Kasumi-1 (cell line): ENCODE measurements around the gene KSR2.
"Not testable (repeated sequence)": the region's sequence is repeated elsewhere in the genome, so short reads cannot be mapped to it uniquely, and the experiment has no call there.

ENCODE experiments used
- DNase-seq, 2 experiments: peaks; one replicate each; lab custom pipeline; 2025; lab: John Stamatoyannopoulos, UW

The KSR2 gene

DNA sequence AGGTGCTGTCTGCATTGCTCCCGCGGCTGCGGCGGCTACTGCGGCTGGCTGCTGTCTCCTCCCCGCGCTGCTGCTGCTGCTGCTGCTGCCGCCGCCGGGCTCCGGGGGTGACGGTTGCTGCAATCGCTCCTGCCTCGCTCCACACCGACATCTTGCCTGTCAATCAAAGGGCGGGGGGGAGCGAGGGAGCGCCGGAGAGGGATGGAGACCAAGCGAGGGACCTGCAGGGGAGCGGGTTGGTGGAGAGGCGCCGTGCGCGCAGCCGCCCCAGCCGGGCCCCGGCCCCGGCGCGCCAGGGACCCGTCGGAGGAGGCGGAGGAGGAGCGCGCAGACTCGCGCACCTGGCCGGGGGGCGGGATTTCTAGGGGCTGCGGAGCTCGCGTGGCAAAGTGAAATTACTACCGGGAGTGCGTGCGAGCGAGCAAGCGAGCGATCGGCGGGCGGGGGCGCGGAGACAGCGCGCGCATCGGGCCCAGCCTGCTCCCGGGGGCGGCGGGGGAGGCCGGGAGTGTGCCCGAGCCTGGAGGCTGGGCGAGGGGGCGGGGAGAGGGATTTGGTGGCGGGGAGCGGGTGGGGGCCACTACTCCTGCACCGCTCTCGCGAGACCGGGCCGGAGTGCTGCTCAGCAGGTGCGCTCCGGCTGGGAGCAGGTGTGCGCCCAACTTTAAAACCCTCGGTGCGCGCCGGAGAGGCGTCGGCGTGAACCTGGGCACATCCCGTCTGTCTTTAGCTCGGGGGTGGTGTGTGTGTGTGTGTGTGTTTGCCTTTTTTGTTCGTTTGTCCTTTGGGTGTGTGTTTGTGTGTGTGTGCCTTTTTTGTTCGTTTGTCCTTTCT is at the start of gene KSR2:
KSR2 (minus strand) TSS at position 165 of the 834 bp plus-strand sequence. CDS start 735 bp downstream, outside the sequence.
- no peak for DNase-seq

DNA sequence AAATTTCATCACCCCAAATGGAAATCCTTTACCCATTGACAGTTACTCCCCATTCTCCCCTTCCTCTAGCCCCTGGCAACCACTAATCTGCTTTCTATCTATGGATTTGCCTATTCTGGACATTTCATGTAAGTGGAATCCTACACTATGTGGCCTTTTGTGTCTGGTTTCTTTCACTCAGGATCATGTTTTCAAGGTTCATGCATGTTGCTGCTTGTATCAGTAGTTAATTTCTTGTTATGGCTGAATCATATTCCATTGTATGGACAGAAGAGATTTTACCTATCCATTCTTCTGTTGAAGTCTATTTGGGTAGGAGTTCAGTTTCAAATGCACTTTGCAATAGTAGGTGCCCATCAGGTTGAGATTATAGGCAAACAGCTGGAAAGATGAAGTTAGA is 49.1 kb upstream of the KSR2 start:
- no peak for DNase-seq

DNA sequence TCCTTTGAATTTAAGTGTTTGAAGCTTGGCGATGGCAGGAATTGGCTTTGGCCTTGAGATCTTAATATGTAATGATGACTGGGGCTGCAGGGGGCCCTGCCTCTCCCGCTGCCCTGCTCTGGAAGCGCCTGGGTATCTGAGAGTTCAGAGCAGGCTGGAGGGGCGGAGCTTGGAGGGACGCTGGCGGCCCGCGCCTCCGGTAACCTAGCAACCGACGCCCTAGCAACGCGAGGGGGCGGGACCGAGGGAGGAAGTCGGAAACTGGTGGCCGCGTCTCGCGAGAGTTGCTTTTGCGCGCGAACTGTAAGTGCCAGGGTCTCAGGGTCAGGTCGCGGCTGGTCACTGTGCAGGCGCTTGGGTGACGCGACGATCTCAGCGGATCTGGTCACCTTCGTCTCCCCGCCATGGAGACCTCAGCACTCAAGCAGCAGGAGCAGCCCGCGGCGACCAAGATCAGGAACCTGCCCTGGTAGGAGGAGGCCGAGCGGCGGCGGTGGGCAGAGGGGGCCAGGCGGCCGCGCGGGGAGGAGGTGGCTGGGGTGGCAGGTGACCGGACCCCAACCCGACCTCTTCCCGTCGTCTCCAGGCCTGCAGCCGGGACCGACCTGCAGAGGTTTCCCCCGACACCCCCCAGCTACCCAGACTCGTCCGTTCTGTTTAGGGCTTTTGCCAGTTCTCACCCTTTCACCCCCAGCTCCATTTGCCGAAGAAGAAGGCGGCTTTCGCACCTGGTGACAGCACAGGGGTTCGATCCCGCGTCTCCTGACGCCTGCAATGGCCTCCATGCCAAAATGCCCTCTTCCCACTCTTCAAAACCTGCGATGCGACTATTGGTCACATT is 47.9 kb upstream of the KSR2 start, which contains the start of gene RFC5:
RFC5 (plus strand) TSS at position 280 of the 841 bp plus-strand sequence; CDS start at position 405, 125 bp downstream.
- peak; percentile 95 to 96 for DNase-seq

DNA sequence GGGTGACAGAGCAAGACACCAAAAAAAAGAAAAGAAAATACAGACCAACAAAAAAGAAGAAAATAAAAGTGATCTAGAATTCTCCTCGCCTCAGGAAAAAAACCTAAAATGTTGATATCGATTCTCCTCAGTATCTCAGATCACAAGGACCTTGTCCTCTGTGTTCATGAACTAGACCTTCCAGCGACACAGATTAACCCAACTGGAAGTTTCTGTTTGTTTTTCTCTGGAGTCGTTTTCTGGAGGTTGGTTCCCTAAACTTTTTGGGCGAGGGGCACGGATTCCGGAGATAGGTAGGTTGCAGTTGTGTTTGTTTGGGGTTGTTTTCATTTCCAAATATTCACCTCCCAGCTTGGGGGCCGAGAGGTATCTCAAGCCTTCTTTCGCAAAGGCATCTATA is 47.2 kb upstream of the KSR2 start:
- DNase-seq = no peak

DNA sequence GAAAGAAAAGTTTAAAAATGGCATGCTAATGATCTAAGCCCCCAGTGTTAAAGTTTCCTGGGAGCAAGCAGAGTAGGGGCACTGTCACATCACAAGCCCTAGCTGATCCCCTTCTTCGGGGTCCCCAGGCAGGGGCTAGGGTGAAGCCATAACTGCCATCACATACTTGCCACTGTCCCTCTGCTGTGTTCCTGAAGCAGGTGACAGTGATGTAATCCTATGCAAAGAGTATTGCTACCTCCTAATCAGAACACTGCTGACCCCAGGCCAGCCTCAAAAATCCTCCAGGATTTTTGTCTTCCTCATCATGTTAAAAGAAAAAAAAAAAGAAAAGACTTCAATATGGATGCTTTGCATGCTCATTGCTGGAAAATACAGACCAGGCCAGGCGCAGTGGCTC is 46.5 kb upstream of the KSR2 start:
- no peak for DNase-seq

DNA sequence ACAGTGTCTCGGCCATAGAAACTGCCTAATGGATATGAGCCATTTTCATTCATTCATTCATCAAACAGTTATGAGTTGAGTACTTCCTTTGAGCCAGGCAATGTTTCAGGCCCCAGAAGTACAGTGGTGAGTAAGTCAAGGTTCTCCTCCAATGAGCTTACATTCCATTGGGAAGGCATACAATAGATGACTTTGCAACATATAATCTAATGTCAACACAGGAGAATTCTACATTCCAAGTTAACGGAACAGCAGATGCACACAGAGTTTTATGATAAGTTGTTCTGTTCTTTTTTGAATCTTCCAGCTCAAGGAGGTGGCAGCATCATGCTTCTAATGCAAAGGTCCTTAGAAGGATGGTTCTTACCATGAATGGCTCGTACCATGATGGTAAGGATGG is 44.5 kb upstream of the KSR2 start:
- DNase-seq = no peak

DNA sequence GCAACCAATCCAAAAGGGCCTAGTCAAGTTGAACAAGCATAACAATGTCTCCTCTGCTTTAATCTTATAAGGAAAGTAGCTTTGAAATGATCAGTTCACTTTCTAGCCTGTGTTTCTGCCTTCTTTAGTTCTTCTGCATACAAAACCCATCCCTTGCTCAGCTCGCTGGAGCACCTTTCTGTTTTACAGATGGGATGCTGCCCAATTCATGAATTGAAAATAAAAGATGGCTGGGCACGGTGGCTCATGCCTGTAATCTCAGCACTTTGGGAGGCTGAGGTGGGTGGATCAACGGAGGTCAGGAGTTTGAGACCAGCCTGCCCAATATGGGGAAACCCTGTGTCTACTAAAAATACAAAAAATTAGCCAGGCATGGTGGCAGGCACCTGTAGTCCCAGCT is 43.2 kb upstream of the KSR2 start:
- DNase-seq = no peak

DNA sequence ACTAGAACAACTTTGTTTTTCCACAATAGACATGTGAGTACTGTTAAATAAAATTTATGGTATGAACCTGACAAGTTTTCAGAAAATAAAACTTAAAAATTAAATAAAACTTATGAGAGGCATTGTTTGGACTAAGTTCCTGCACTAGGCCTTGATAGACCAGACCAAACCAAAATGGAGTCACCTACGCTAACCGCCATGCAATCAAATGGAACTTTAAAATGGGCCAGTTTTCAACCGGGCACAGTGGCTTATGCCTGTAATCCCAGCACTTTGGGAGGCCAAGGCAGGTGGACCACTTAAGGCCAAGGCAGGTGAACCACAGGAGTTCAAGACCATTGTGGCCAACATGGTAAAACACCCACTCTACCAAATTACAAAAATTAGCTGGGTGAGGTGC is 42.6 kb upstream of the KSR2 start:
- no peak for DNase-seq

DNA sequence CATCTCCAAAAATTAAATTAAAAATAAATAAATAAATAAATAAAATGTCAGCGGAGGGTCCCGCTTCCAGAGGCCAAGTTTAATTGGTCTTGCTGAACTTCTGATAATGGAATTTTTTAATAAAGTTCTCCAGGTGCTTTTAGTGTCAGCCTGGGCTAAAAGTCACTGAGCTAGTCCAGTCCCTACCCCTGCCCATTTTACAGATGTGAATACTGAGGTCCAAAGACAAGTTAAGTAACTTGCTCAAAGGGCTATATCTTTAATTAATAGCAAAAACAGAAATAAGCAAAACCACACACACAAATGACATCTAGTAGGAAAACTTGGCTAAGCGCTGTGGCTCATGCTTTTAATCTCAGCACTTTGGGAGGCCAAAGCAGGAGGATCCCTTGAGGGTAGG is 42.1 kb upstream of the KSR2 start:
- DNase-seq = no peak

DNA sequence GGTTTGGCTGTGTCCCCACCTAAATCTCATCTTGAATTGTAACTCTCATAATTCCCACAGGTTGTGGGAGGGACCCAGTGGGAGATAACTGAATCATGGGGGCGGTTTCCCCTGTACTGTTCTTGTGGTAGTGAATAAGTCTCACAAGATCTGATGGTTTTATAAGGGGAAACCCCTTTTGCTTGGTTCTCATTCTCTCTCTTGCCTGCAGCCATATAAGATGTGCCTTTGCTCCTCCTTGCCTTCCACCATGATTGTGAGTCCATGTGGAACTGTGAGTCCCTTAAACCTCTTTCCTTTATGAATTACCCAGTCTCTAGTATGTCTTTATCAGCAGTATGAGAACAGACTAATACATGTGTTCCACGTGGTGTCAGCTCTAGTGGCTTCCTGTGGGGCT is 31.0 kb upstream of the KSR2 start:
- DNase-seq = not testable (repeated sequence)

DNA sequence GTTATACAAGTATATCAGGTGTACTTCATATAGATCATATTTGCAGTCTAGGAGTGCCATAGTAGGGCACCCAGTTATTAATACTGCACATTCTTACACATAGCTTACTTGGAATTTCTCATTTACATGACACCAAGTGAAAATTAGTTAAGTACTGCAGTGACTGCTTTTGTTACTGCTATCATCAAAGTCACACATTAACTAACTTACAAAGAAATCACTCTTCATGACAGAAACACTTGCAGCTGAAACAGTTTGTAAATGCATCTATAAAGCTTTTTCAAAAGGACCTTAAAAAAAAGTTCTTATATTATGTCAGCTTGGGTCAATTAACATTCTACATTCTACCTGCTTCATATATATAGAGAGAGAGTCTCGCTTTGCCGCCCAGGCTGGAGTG is 29.9 kb upstream of the KSR2 start:
- no peak for DNase-seq

DNA sequence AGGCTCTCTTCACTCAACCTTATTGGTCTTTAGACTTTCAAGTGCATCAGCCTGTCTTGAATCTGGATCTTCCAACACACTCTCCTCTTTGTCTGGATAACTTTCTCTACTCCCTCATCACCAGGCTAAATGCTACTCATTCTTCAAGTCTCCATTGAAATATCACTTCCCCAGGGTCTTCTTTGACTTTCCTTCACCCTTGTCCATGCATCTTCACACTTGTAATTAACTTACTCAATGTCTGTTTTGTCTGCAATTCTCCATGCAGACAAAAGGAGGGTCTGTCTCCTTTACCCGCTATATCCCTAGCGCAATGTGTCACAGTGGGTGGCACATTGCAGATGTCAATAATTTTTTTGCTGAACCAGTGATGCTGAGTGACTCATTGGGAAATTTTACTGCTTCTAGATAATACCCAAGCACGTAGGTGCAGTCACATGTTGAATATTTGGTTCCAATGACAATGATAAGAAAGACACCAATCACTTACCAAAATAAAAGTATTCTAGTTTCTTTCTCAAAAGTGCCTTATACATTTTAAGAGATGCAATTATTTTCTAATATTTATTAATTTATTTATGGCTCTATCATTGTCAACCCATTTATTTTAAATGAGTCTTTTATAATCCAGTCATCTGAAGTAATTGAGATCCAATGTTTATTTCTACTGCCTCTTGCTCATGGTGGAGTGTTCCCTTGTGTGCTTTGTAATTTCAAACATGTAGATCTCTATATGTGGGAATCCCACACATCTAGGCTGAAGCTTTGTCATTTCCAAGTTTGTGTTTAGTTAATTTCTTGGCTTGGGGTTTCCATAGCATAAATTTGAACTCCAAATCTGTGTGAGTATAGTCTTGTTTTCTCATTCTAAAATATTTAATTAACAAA is 26.0 kb upstream of the KSR2 start:
- DNase-seq = no peak

DNA sequence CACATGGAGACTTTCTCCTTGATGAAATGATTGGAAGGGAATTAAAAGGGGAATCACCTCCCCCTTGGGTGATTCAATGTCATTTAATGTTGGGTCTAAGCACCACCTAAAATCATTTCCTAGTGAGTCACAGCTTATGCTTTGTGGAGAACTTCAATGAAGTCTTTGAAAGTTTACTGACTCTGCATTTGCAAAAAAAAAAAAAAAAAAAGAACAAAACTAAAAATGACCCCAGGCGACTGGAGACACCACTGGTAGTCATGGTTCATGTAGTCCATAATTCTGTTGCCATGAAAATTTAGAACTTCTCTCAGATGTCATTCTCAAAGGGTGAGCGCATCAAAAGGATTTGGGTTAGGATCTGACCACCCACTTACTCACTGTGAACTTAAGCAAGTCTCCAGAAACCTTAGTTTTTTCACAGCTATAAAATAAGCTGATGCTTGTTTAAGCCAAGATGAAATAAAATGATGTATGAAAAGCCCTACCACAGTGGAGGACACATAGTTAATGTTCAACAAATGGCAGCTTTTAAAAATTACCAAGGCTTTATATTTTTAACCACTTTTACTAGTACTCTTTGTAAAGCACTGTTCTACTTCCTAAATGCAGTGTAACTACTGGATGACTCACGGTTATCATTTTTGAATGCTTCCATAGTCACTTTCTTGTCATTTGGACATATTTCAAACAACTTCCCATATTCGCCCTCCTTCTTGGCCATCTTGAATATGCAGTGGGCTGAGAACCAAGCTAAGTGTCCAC is 18.1 kb upstream of the KSR2 start:
- DNase-seq = no peak

DNA sequence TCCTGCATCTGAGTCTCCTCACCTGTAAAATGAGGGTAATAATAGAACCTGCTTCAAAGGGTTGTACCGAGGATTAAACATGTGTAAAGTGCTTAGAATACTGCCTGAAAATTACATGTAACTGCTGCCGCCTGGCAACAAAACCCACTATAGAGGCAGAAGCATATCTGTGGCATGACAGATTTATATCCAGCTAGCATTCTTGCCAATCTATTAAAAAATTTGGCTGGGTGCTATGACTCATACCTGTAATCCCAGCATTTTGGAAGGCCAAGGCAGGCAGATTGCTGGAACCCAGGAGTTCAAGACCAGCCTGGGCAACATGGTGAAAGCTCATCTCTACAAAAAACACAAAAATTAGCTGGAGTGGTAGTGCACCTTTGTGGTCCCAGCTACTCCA is 16.4 kb upstream of the KSR2 start:
- DNase-seq = no peak

DNA sequence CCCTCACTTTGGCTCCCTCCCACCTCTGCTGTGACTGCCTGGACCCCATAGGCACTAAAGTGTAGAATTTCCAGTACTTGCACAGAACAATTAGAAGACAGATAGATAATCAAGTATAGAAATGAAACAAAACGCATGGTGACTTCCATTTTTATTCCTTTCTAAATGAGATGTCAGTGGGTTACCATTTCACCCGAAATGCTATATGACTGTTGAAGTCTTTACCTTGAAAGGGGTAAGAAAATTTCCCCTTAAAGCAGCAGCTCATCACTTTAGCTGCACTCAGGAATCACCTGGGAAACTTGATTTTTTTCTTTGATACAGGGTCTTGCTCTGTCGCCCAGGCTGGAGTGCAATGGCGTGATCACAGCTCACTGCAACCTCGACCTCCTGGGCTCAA is 12.5 kb upstream of the KSR2 start:
- no peak for DNase-seq

DNA sequence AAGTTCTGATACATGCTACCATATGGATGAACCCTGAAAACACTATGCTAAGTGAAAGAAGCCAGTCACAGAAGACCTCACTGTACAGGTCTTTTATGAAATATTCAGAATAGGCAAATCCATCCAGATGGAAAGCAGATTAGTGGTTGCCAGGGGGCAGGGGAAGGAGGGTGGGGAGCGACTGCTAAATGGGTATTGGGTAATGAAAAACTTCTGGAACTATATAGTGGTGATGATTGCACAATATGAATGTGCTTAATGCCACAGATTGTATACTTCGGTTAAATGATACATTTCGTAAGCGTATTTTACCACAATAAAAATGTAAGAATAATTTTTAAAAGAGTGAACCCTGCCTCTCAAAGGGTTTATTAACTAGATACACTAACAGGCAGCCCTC is 11.8 kb upstream of the KSR2 start:
- DNase-seq = no peak

DNA sequence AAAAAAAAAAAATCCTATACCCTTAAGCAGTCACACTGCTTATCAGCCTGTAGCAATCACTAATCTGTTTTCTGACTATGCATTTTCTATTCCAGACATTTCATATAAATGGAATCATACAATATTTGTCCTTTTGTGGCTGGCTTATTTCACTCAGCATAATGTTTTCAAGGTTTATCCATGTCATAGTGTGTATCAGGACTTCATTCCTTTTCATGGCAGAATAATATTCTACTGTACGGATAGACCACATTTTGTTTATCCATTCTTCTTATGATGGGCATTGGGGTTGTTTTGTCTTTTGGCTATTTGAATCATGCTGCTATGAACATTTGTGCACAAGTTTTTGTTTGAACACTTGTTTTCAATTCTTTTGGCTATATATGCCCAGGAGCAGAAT is 8.6 kb upstream of the KSR2 start:
- no peak for DNase-seq

DNA sequence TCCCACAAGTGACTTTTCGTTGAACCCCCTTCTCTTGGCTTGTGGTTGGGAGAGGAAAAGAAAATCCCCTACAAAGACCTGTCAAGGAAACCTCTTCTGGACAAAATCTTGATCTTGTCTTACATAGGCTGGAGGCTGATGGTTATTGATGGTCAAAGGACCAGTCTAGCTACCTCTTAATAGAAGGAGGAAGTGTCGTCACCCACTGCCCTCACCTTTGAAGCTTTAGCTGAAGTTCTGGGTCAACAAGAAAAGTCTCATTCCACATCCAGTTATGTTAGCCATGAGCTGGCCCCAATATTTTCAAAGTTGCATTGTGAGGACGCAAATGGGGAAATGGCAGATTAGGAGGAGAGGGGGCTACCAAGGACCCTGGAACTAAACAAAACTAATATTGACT is 6.2 kb upstream of the KSR2 start:
- no peak for DNase-seq

DNA sequence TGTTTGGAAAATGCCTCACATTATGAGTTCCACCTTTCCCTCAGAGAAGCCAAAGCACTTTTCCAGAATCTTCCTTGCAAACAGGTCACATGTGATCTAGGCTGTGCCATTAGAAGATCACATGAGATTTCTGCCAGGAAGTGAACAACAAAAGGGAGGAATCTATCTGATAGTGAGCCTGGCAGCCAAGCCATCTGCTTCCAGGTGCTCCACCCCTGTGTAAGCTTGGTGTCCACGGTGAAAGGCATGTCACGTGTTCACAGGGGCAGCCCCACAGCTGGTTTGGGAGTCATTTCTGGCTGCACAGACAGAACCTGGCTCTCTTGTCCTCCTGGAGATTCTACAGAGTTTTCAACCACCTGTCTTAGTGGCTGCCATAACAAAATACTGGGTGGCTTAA is 3.5 kb upstream of the KSR2 start:
- no peak for DNase-seq

DNA sequence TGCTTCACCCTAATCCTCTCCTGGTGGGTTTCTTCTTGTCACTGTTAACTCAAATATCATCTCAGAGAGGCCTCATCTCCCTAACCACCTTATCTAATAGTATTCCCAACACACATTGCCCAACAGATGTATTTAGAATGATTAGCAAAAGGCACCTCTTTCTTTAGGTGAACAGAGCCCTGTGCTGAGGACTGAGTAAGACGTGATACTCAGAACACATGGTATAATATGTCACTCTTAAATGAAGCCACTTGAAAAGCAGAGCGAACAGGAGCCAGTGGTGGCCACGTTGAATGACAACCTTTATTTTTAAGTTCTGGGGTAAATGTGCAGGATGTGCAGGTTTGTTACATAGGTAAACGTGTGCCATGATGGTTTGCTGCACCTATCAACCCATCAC is 1.5 kb upstream of the KSR2 start:
- DNase-seq = no peak

DNA sequence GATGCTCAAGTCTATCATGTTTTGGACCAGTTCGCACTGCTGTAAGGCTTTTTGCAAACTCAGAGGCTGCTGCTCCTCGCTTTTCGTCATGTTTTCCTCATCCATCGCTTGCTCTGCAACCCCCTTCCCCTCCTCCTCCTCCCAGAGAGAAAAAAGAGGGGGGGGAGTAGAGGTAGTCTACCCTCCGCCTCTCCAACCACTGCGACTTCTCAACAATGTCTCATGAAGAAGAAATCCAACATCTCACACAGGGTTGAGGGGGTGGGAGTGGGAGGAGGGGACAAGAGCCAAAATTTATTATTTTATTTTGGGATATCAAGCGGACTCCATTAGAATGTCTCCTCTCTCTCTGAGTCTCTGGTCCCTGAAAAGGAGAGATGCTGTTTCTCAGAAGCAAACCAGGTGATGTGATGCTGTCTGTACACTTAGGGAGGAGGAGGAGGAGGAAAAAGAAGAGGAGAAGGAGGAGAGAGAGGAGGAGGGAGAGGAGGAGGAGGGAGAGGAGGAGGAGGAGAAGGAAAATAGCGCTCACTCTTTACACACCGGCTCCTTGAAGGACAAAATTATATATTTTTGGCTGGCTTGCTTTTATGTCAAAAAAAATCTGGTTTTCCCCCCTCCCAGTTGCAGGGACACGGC is 520 bp downstream of the KSR2 start:
- DNase-seq = no peak
